NCI-H1417 treated with DMSO at 0.1 percent for 48 hours (cell line): ENCODE measurements around the gene COL8A1.

ENCODE experiments used
- DNase-seq: peaks from one replicate; lab custom pipeline; 2025; lab: John Stamatoyannopoulos, UW

COL8A1 gene

GRCh38 chr3:99639579-99639978 is 1.2 kb downstream of the COL8A1 start:
- DNase-seq, result no peak

- no peak for DNase-seq
Observed at GRCh38 chr3:99640214-99640851, 1.9 kb downstream of the COL8A1 start.

GRCh38 chr3:99641480-99641879 is 3.1 kb downstream of the COL8A1 start:
- DNase-seq, result no peak

- DNase-seq, result no peak
Observed at GRCh38 chr3:99641982-99642381, 3.6 kb downstream of the COL8A1 start.

GRCh38 chr3:99644017-99644416 is 5.6 kb downstream of the COL8A1 start:
- no peak for DNase-seq

- DNase-seq, result no peak
Observed at GRCh38 chr3:99644746-99645145, 6.4 kb downstream of the COL8A1 start.

- DNase-seq, result no peak
Observed at GRCh38 chr3:99645277-99646106, 7.1 kb downstream of the COL8A1 start.

- no peak for DNase-seq
Observed at GRCh38 chr3:99646107-99646435, 7.7 kb downstream of the COL8A1 start.

GRCh38 chr3:99647081-99647480 is 8.7 kb downstream of the COL8A1 start:
- no peak for DNase-seq

- DNase-seq, result no peak
Observed at GRCh38 chr3:99648101-99648500, 9.7 kb downstream of the COL8A1 start.

- no peak for DNase-seq
Observed at GRCh38 chr3:99648516-99648915, 10.1 kb downstream of the COL8A1 start.

- no peak for DNase-seq
Observed at GRCh38 chr3:99651531-99651930, 13.1 kb downstream of the COL8A1 start.

GRCh38 chr3:99656624-99657023 is 18.2 kb downstream of the COL8A1 start:
- no peak for DNase-seq

GRCh38 chr3:99658274-99658673 is 19.9 kb downstream of the COL8A1 start:
- DNase-seq, result no peak

- no peak for DNase-seq
Observed at GRCh38 chr3:99659032-99659431, 20.6 kb downstream of the COL8A1 start.

GRCh38 chr3:99659951-99660350 is 21.6 kb downstream of the COL8A1 start:
- DNase-seq, result no peak

GRCh38 chr3:99662838-99663570 is 24.6 kb downstream of the COL8A1 start:
- DNase-seq, result no peak

GRCh38 chr3:99663977-99664376 is 25.6 kb downstream of the COL8A1 start:
- DNase-seq, result no peak

GRCh38 chr3:99665017-99665416 is 26.6 kb downstream of the COL8A1 start:
- DNase-seq, result no peak

- DNase-seq, result no peak
Observed at GRCh38 chr3:99666201-99666600, 27.8 kb downstream of the COL8A1 start.

- DNase-seq, result no peak
Observed at GRCh38 chr3:99668044-99668443, 29.6 kb downstream of the COL8A1 start.

- no peak for DNase-seq
Observed at GRCh38 chr3:99669879-99670555, 31.6 kb downstream of the COL8A1 start.

GRCh38 chr3:99670556-99670950 is 32.2 kb downstream of the COL8A1 start:
- DNase-seq, result no peak
